ENCODE data around the gene ARAP1.

ARAP1 gene

DNA sequence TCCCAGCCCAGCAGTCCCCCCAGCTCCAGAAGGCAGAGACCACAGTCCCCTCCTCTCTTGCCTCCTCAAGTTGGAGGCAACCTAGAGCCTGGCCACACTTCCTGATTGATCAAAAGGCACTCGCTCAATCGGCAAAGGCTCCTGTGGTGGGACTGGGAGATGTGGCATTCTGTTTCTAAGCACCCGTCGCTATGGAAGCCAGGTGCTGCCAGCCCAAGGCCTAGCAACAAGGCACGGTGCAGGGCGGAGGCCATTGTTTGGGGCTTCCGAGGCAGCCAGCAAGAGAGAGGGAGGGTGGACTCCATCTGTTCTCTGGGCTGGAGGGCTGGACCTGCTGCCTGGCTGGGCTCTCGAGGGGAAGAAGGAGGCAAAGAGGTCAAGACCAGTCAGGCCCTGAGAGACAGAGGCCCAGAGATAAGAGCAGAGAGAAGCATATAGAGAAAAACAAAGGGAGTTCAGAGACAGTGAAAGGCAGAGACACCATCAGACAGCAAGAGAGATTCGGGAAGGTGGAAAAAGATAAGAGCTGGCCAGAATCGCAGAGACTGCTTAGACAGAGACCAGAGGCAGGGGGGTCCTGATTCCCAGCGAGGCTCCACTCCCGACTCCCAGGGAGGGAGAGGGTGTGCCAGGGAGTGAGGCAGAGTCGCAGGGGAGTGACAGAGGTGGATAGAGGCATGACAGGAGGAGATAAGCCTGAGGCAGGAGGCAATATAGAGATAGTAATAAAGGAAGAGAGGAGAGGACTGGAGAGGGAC is 99.2 kb downstream of the ARAP1 start:
- no peak for DNase-seq

DNA sequence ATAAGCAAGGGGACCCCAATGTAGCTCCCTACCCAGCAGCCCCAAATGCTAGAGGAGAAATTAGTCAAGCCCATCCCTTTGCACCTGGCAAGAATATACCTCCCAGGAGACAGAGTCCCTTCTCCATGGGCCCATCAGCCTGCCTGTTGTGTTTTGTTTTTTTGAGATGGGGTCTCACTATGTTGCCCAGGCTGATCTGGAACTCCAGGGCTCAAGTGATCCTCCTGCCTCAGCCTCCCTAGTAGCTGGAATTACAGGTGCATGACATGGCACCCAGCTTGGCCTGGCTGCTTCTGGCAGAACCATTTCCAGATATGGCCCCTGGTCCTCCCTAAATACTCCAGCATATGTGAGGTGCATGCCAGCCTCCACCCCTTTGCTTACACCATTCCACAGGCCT is 100.1 kb downstream of the ARAP1 start:
- DNase-seq, result no peak

DNA sequence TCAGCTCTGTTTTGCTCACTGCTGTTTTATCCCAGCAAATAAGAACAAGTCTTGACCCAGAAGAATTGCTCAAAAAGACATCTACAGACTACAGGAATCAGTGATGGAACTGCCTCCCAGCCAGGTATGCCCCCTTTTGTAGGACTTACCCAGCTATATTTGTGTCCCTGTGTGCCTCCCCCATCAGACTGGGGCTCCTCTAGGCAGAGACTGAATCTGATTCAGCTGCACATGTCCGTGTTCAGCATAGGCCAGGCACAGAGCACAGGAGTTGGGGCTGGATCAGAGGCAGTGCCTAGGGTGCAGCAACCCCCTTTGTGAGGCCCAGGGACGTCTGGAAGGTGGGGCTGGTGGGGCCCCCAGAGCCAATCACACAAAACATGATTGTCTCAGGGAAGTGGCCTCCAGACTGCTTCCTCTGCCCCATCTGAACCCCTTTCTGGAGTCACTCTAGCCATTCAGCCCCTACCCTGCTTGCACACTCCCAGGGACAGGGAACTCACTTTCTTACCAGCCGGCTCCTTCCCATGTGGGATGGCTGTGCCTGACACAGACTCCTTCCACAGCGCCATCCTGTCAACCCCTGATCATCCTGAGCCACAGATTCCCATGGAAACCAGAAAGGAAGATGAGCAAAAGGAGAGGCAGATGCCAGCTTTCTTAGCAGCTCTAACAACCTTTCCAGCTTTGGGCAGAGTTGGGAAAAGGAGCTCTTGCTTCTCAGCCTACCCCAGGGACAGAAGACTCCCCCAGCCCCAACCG is 102.8 kb downstream of the ARAP1 start:
- no peak for DNase-seq

DNA sequence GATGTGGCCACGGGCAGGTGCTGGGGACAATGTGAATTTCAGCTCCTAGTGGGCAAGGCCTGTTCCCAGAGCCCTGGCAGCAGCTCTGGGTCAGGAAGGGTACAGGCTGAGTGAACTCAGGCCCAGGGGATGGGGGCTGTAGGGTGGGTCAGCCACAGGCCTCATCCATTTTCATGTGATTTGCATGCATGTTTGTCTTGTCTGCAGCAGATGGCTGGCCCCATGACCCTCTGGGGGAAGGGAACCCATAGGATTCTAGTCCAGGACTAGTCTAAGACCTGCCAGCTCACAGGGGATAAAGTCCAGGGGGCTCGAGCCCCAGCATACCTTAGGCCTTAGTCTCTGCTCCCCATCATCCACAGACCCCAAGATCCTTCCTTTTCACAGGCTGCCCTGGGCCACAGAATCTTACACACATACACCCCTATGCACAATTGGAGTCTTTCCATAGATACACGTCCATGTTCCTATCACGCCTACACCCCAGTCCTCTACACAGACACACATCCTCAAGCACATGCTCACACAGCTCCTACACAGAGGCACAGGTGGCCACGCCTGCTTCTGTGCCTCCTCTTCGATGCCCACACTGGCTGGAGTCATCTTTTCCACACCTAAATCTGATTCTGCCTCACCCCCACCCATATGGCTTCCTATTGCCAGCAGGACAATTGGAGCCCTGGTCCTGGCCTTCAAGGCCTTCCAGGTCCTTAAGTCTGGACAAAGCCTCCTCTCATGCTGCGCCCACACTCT is 103.6 kb downstream of the ARAP1 start:
- DNase-seq, result no peak

DNA sequence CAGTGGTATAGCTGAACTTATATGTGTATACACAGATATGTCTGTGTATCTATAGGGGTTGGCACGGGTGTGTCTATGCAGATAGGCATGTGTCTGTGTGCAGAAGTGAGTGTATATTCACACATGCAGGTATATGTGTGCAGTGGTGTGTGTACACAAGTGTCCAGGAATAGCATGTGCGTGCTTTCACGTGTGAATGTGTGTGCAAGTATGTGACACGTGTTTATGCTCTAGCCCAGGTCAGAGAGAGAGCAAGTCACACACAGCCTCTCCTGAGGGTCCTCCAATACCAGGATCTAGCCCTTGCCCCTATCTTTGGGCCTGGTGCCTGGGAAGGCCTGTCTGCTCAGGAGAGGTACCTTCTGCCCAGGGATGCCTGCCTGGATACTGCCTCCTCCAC is 104.3 kb downstream of the ARAP1 start:
- no peak for DNase-seq

DNA sequence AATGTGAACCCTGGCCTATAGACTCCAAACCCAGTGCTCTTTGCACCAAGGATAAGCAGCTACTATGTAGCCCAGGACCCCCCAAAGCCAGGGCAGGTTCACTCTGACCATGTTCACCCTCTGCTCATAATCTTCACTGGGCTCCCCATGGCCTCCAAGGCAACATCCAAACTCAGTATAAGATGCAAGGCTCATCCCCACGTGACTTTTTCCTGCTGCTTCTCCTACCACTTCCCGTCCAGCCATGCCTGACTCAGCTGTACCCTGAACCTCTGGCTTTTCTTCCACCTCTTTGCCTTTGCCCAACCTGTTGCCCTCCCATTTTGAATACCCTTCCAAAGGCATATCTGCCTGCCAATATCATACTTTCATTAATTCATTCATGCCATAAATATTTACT is 105.7 kb downstream of the ARAP1 start:
- DNase-seq, result no peak

DNA sequence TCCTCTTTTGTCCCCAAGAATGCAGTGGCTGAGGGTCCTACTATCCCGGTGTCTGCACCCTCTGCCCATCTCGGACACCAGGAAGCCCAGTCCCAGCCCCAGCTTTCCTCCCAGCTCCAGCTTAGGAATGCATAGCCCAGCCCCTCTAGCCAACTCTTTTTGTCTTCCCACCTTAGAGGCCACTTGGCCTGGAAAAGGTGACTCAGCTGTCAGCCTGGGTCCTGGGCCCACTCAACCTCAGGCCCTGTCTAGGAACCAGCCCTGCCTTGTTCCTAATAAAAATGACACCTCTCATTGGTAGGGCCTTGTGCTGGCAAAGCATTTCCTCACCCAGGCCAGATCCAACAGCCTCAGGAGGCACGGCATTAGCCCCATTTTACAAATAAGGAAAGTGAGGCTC is 106.2 kb downstream of the ARAP1 start:
- DNase-seq, result no peak

DNA sequence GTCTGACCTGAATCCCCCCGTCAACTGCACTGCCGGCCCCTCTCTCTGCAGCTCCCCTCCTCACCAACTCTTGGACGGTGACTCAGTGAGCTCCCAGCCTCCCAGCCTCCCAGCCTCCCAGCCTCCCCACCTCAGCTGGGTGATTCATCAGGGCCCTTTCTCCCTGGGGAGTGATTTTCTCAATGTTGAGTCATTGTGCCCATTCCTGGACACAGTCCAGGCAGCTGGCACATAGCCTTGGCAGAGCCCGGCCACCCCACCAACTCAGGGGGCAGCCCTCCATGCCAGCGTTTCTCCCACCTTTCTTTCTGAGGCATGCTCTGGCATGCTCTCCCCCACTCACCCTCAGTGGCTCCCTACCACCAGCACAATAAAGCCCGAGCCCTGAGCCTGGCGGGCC is 108.7 kb downstream of the ARAP1 start:
- no peak for DNase-seq

DNA sequence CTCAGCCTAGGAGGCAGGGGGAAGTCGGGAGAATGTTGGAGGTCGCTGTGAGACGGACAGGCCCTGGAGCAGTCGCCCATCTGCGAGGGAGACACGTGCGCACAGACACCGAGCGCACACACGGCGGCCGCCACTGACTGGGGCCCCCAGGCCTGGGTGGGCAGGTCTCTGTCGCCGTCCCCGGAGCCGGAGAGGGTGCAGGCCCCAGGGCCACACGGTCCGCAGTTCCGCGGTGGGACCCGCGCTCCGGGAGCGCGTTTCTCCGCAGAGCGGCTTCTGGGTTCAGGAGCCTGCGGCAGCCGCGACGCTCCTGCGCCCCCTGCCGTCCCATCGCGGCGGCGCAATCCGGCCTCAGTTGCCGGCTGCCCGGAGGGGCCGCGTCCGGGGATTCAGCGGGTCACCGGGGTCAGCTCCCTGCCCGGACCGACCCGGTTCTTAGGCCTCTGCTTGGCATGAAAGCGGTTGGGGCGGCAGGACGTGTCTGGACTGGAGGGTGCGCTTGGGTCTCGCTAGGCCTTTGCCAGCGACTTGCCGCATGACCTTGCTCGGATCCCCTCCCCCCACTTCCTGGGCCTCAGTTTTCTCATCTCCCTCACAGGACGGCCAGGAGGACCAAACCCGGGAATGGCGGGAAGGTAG is 109.2 kb downstream of the ARAP1 start:
- no peak for DNase-seq

DNA sequence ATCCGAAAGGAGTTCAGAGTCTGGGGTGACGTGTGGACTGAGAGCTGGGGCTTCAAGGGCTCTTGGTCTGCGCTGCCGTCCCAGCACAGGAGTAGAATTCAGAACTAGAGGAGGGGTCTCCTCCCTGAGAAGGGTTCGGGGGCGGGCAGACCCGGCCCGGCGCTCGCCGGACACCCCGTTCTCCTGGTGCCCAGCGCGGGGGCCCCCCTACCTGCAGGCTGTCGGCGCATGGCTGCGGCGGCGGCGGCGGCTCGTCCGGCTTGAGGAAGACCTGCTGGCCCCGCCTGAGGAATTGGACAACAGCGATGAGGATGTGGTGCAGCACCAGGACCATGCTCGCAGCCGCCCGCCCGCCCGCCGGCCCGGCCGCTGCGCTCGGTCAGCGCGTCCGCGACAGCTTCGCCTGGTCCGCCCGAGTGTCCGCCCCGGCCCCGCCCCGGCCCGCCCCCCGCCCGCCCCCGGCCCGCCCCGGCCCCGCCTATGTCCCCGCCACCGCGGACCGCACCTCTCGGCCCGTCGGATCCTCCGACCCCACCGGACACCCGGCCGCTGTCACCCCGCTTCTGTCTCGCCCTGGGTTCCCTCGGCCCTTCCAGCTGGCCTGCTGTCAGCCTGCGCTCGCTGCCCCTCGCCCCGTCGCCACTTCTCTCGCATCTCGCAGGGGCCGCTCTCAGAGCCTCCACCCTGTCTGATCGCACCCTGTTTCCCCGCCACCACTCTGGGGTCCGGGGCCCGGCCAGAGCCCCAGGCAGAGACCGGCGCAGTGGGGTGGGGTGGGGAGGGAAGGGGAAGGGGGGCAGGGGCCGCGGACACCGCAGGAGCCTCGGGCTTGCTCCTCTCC is 109.9 kb downstream of the ARAP1 start:
- no peak for DNase-seq

DNA sequence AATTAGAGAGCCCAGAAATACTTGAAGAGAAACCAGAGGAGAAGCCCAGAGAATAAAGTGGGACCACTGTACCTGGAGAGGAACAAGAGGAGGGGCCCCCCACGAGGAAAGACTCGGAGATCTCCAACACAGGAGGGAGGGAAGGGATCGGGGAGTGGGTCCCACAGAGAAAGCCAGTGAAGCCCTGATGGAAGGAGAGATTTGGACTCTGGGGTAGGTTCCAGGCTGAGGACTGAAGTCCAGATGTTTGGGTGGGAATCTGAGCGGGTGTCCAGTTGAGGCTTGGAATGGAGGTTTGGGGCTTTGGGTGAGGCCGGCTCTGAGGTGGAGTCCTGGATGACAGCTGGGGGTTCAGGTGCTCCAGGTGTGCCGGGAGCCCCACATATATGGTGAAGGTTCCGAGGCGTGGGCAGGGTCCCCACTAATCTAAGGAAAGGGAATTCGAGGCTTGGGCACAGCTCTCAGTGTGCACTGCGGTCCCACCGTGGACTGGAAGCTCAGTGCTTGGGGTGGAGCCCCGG is 110.6 kb downstream of the ARAP1 start:
- no peak for DNase-seq

DNA sequence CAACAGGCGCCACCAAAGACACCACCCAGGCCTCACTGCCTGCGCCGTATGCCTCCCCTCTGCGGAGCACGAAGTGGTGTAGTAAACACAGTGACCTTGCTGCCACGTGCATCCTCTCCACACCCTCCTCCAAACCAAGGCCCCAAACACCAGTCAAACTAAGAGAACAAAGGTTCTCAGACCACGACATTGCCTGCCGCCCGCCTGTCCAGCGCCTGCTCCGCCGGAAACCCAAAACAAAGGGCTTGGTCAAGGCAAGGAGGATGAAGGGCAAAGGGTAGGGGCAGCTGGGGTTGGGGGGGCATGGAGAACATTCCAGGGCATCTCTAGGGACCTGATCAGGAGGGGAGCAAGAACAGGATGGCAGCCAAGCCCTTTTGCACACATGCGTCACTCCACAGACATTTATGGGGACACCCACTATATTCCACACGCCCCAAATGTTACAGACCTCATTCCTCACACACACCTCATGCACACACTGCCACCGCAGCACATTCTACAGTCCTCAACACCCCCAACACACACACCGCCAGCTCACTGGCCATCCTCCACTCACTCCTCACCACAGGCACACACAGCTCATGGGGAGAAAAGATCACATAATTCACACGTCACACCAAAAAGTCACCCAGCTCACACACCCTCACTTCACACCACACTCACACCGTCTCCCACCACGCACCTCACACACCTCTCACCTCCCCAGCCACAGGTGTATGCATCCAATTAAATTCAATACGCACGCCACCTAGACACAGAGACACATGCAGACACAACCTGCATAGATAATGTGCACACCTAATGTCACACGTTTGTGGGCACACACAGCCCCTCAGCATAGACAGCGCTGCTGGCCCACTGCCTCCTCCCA is 112.5 kb downstream of the ARAP1 start:
- DNase-seq, result no peak

DNA sequence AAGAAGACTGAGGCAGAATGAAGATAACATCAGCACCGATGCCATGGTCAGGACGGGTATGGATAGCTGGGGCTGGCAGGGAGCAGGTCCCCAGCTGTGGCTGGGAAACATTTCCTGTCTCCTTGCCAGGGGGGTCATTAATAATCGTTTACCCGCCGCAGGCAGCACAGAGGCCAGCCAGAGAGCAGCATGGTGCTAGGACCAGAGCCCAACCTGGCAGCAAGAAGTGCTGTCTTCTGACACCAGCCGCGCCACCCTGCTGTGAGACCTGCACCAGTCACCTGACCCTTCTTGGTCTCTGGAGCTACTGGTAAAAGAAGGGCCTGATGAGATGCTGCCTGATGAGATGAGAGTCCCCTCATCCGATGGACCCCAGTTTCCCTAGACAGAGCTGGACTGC is 114.3 kb downstream of the ARAP1 start:
- DNase-seq, result no peak

DNA sequence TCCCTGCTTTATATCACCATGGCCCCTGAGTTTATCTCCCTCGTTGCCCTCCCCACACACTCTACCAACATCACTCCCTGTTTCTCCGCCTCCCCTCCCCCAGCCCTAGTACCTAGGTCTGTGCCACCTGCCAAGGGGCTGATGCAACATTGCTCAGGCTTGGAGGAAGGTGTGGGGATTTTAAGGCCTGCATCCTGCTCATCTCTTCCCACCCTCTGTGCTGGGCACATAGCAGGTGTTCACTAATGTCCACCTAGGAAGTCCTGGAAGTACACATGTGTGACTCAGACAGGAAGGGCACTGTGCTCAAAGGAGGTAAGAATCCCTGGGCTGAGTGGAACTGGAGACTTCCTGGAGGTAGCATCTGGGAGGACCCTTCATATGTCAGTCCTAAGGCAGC is 115.0 kb downstream of the ARAP1 start:
- no peak for DNase-seq

DNA sequence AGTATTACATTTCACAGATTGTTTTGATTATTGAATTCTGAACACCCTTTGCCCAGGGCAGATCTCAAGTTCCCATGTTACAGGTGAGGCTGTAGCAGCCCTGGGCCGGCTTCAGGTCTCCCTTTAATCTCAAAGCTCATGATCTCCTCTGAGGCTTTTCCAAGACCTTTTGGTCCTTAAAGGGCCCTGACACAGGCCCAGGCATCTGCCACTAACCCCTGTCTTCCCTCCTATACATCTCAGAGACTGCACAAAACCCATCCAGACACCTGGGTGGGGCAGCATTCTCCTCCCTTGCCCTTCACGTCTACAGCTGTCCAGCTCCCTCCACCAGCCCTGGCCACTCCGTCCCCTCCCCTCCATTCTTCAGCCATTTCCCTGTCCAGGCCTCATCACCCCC is 115.8 kb downstream of the ARAP1 start:
- DNase-seq, result no peak

DNA sequence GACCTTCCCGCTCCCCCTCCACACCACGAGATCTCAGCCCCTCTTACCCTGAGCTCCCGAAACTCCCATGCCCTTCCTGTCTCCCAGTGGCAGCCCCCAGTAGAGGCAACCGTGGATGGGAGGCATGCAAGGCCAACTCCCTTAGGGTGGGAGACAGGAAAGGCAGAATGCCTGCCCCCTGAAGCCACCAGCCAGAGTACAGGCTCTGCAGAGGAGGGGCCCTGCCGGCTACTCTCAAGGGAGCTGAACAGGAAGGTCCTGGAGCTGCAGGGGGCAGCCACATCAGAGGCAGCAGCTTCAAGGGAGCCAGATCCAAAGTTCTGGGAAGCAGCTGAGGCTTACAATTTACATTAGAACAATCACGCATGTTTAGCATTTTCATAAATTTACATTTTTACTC is 116.3 kb downstream of the ARAP1 start:
- DNase-seq, result no peak

DNA sequence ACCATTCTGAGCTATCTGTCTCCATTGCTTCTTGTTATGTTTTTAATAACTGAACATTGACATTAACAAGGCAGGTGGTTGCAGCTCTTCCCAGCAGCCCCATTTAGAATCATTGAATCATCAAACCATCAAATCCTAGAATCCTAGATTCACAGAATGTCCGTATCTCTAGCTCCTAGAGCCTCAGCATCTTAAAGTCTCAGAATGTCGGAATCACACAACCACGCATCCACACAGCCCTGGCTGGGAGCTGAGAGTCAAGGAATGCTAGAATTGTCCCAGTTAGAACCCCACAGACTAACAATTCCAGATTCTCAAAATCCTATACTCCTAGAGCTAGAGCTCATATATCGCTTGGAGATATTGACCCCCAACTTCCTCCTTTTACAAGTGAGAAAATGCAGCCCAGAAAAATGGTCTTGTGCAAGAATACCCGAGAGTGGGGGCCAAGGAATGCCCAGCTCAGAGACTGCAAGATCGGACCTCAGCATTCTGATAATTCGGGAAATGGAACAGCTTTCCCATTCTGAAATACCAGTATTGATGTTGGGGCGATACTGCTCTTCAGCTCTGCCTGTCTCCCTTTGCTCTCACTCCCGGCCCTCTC is 116.8 kb downstream of the ARAP1 start:
- DNase-seq, result no peak

All from GOT3 (cell line).